ENCODE results near the gene SYNE1. TPM values are rescaled to one million over a fixed set of nuclear protein-coding genes. Genes with fewer than 3 reads are reported as not detected.
"Not testable (repeated sequence)": the region's sequence is repeated elsewhere in the genome, so short reads cannot be mapped to it uniquely, and the experiment has no call there.

Gene SYNE1
- total RNA-seq, 1 donor from 2014 or later = 43.8 TPM

DNA sequence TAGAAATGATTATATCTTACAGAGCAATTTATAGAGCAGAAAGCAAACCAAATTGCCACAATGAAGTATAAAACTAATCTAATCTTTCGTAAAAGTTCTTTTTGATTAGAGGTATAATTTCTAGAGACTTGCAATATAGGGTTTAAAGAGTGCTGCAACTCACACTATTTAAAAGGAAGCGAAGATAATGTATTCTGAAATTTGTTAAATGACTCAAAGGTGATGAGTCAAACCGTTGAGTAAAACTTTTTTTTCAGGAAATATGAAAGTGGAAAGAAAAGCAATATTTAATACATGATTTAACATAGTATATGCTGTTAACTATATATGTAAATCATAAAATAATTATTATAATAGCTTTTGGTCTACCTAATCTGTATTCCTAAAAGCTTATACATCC is 133.6 kb downstream of the SYNE1 start:
- H3K36me3 Mint-ChIP-seq (ENCODE audit: insufficient read depth) = no peaks in the 10 kb centered on the region
- no peaks in the 10 kb centered on the region for H3K9me3 Mint-ChIP-seq (ENCODE audit: low read depth)
- no peaks in the 10 kb centered on the region for H3K27me3 Mint-ChIP-seq
- DNase-seq (ENCODE audit: low spot score, unreplicated experiment) = no peak
- H3K4me3 Mint-ChIP-seq (ENCODE audit: low read depth) = no peak overlapping the region
- TF ChIP-seq CTCF (IDR thresholded peaks at IDR 0.05; ENCODE audit: unreplicated experiment) = no peak
- no peak overlapping the region for H3K27ac Mint-ChIP-seq
- no peaks in the 10 kb centered on the region for H3K4me1 Mint-ChIP-seq (ENCODE audit: low read depth)

- Mint-ChIP-seq H3K27ac (no peak overlapping the region), H3K4me1 (ENCODE audit: low read depth) (no peaks in the 10 kb centered on the region)
Observed at GRCh38 chr6:152502421-152503188, 134.6 kb downstream of the SYNE1 start.

DNA sequence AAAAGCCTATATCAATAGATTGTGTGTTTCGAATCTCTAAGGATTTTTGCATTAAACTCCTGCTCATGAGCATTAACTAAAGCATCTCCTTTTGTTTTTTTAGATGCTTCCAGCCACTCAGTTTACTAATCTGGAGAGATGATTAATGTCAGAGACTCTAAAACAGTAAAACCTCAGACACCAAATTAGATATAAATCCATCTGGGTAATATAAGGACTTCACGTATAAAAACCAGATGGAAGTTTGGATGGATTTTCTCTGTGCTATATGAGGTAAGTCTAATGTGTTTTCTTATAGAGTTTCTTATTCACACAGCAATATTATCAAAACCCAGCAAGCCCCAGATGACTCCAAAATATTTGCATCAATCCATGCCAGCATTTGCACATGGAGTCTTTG is 137.2 kb downstream of the SYNE1 start:
- Mint-ChIP-seq H3K36me3 (ENCODE audit: insufficient read depth) (no peaks in the 10 kb centered on the region), H3K9me3 (ENCODE audit: low read depth) (no peaks in the 10 kb centered on the region)

More at GRCh38 chr6:152502421-152503188, 134.6 kb downstream of the SYNE1 start:
- Mint-ChIP-seq H3K36me3 (ENCODE audit: insufficient read depth) (no peaks in the 10 kb centered on the region), H3K4me3 (ENCODE audit: low read depth) (no peak overlapping the region), H3K9me3 (ENCODE audit: low read depth) (no peaks in the 10 kb centered on the region), H3K27me3 (no peaks in the 10 kb centered on the region)
- DNase-seq (ENCODE audit: low spot score, unreplicated experiment) = no peak
- TF ChIP-seq CTCF (IDR thresholded peaks at IDR 0.05; ENCODE audit: unreplicated experiment) = no peak

GRCh38 chr6:152496731-152497130 is 140.4 kb downstream of the SYNE1 start:
- no peaks in the 10 kb centered on the region for H3K9me3 Mint-ChIP-seq (ENCODE audit: low read depth)
- no peak overlapping the region for H3K4me3 Mint-ChIP-seq (ENCODE audit: low read depth)
- no peaks in the 10 kb centered on the region for H3K36me3 Mint-ChIP-seq (ENCODE audit: insufficient read depth)
- no peaks in the 10 kb centered on the region for H3K4me1 Mint-ChIP-seq (ENCODE audit: low read depth)
- H3K27me3 Mint-ChIP-seq = no peaks in the 10 kb centered on the region
- TF ChIP-seq CTCF (IDR thresholded peaks at IDR 0.05; ENCODE audit: unreplicated experiment) = no peak
- no peak overlapping the region for H3K27ac Mint-ChIP-seq
- DNase-seq (ENCODE audit: low spot score, unreplicated experiment) = no peak

More for the DNA sequence above, 137.2 kb downstream of the SYNE1 start:
- no peak overlapping the region for H3K4me3 Mint-ChIP-seq (ENCODE audit: low read depth)
- no peak overlapping the region for H3K27ac Mint-ChIP-seq
- no peak for TF ChIP-seq CTCF (IDR thresholded peaks at IDR 0.05; ENCODE audit: unreplicated experiment)
- H3K4me1 Mint-ChIP-seq (ENCODE audit: low read depth) = no peaks in the 10 kb centered on the region
- H3K27me3 Mint-ChIP-seq = no peaks in the 10 kb centered on the region
- no peak for DNase-seq (ENCODE audit: low spot score, unreplicated experiment)

GRCh38 chr6:152495456-152495855 is 141.7 kb downstream of the SYNE1 start:
- not testable (repeated sequence) for H3K4me1 Mint-ChIP-seq (ENCODE audit: low read depth); H3K4me3 Mint-ChIP-seq (ENCODE audit: low read depth); H3K27me3 Mint-ChIP-seq; H3K27ac Mint-ChIP-seq; H3K36me3 Mint-ChIP-seq (ENCODE audit: insufficient read depth); DNase-seq (ENCODE audit: low spot score, unreplicated experiment); H3K9me3 Mint-ChIP-seq (ENCODE audit: low read depth)

DNA sequence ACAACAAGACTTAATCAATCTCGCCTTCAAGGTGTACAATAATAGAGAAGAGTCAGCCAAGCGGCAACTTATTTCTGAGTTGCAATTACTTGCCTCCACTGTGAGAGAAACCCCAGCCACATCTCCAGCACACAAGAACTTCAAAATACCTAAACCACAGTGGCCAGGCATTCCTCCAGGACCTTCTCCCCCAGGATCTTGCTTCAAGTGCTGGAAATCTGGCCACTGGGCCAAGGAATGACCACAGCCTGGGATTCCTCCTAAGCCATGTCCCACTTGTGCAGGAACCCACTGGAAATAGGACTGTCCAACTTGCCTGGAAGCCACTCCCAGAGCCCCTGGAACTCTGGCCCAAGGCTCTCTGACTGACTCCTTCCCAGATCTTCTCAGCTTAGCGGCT is 144.9 kb downstream of the SYNE1 start:
- H3K27me3 Mint-ChIP-seq; H3K27ac Mint-ChIP-seq; H3K4me3 Mint-ChIP-seq (ENCODE audit: low read depth); H3K4me1 Mint-ChIP-seq (ENCODE audit: low read depth); H3K9me3 Mint-ChIP-seq (ENCODE audit: low read depth); H3K36me3 Mint-ChIP-seq (ENCODE audit: insufficient read depth); DNase-seq (ENCODE audit: low spot score, unreplicated experiment): not testable (repeated sequence)

DNA sequence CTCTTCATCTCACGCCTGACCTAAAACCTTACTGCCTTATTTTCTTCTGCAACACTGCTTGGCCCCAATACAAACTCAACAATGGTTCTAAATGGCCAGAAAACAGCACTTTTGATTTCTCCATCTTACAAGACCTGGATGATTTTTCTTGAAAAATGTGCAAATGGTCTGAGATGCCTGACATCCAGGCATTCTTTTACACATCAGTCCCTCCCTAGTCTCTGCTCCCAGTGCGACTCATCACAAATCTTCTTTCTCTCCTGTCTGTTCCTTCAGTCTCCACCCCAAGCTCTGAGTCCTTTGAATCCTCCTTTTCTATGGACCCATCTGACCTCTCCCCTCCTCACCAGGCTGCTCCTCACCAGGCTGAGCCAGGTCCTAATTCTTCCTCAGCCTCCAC is 145.7 kb downstream of the SYNE1 start:
- H3K4me1 Mint-ChIP-seq (ENCODE audit: low read depth); DNase-seq (ENCODE audit: low spot score, unreplicated experiment); H3K27ac Mint-ChIP-seq; H3K27me3 Mint-ChIP-seq; H3K9me3 Mint-ChIP-seq (ENCODE audit: low read depth); H3K36me3 Mint-ChIP-seq (ENCODE audit: insufficient read depth); H3K4me3 Mint-ChIP-seq (ENCODE audit: low read depth): not testable (repeated sequence)

DNA sequence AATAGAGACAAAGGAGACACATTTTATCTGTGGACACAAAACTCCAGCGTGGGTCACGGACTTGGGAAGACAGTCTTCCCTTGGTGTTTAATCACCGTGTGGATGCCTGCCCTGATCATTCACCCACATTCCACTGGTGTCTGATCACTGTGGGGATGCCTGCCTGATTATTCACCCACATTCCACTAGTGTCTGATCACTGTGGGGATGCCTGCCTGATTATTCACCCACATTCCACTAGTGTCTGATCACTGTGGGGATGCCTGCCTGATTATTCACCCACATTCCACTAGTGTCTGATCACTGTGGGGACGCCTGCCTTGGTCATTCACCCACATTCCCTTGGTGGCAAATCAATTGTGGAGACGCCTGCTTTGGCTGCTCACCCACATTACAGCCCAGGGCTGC is 146.2 kb downstream of the SYNE1 start:
- H3K4me3 Mint-ChIP-seq (ENCODE audit: low read depth); H3K27ac Mint-ChIP-seq; DNase-seq (ENCODE audit: low spot score, unreplicated experiment); H3K9me3 Mint-ChIP-seq (ENCODE audit: low read depth); H3K36me3 Mint-ChIP-seq (ENCODE audit: insufficient read depth); H3K4me1 Mint-ChIP-seq (ENCODE audit: low read depth); H3K27me3 Mint-ChIP-seq: not testable (repeated sequence)
